CD4-positive, alpha-beta T cell (primary cell): Measurements from ENCODE around the gene TMPRSS6. TPM values are rescaled to one million over a fixed set of nuclear protein-coding genes. Genes with fewer than 3 reads are reported as not detected.

Experiments
- ATAC-seq: fragments of 200-7000 bp; cut with Tn5 transposase; one replicate; pipeline ENCODE4 v1.10.0; 2022; ENCODE audit warnings: mild to moderate bottlenecking; ENCODE audit not compliant: poor library complexity
- CTCF ChIA-PET: fragments of 350-600 bp; sonication (Branson Sonifier 250); formaldehyde crosslinking; loops from one replicate; lab custom pipeline; 2021; ENCODE audit warnings: antibody characterized with exemption, inconsistent platforms; lab: Charles Lee
- POLR2A ChIA-PET: fragments of 350-600 bp; sonication (Branson Sonifier 250); formaldehyde crosslinking; loops from one replicate; lab custom pipeline; 2021; ENCODE audit warnings: antibody characterized with exemption, inconsistent platforms; lab: Charles Lee
- DNase-seq, 14 experiments: peaks; one replicate each; pipeline ENCODE4 v3.0.0-alpha.2; 2013 to 2020; ENCODE audit warnings: mixed read lengths in 2 of 14
- H3K27ac ChIP-seq, 2 donors: one replicate each; pipeline versions ENCODE4 v1.5.1 to v1.7.0; 2013; ENCODE audit warnings: low read length in 2 of 2, low read depth in 1 of 2, mild to moderate bottlenecking in 1 of 2
- H3K27me3 ChIP-seq, 2 experiments: 1 replicate in 1 of 2; 2 replicates in 1 of 2; pipeline versions ENCODE4 v1.6.1 to v1.7.0; 2013; ENCODE audit warnings: low read length in 2 of 2, control low read depth in 1 of 2, mild to moderate bottlenecking in 1 of 2, moderate library complexity in 1 of 2; ENCODE audit not compliant: insufficient read depth in 2 of 2, control insufficient read depth in 1 of 2
- H3K36me3 ChIP-seq: one replicate; pipeline ENCODE4 v1.6.1; 2013; ENCODE audit warnings: low read length, control low read depth; ENCODE audit not compliant: insufficient read depth
- H3K4me1 ChIP-seq: one replicate; pipeline ENCODE4 v1.6.1; 2013; ENCODE audit warnings: low read length, control low read depth; ENCODE audit not compliant: insufficient read depth
- H3K4me3 ChIP-seq: one replicate; pipeline ENCODE4 v1.5.1; 2013; ENCODE audit warnings: mild to moderate bottlenecking, low read length, moderate library complexity
- H3K9me3 ChIP-seq, 2 experiments: 1 replicate in 1 of 2; 2 replicates in 1 of 2; pipeline versions ENCODE4 v1.6.1 to v1.7.0; 2013; ENCODE audit warnings: low read length in 2 of 2, mild to moderate bottlenecking in 2 of 2, control low read depth in 1 of 2, moderate library complexity in 1 of 2; ENCODE audit not compliant: control insufficient read depth in 1 of 2, insufficient read depth in 1 of 2
- H3K27ac Mint-ChIP-seq: one replicate; pipeline ENCODE4 v1.8.0; 2020; ENCODE audit warnings: mixed read lengths
- H3K27me3 Mint-ChIP-seq: one replicate; pipeline ENCODE4 v1.8.0; 2021; ENCODE audit warnings: mixed read lengths
- H3K36me3 Mint-ChIP-seq: one replicate; pipeline ENCODE4 v1.8.0; 2021; ENCODE audit warnings: low read depth, mixed read lengths
- H3K4me1 Mint-ChIP-seq: one replicate; pipeline ENCODE4 v1.8.0; 2021; ENCODE audit warnings: low read depth, mixed read lengths
- H3K4me3 Mint-ChIP-seq: one replicate; pipeline ENCODE4 v1.8.0; 2020; ENCODE audit warnings: mild to moderate bottlenecking, mixed read lengths
- H3K9me3 Mint-ChIP-seq: one replicate; pipeline ENCODE4 v1.8.0; 2020; ENCODE audit warnings: mixed read lengths
- CTCF ChIP-seq: fragments of 200-600 bp; IDR thresholded peaks from one replicate; pipeline ENCODE4 v1.8.0; 2022; ENCODE audit warnings: antibody characterized with exemption, mild to moderate bottlenecking
- intact Hi-C, 2 experiments: fragments of 100-400 bp; cut with DNase I in 1 of 2; cut with micrococcal nuclease in 1 of 2; formaldehyde crosslinking; loops; one replicate each; pipeline versions ENCODE4 v1.15.1 to v1.9.0; 2023 to 2025; cut with DNase I, micrococcal nuclease
- total RNA-seq, 174 experiments: library from RNA in 2 of 174; stranded (reverse) in 2 of 174; gene quantifications; one replicate each; pipeline ENCODE4 v1.2.3 and lab custom pipeline; 2021 to 2026

TMPRSS6 gene
- total RNA-seq, 2 experiments from 2014 or later, result 0.19 to 0.39 TPM

DNA sequence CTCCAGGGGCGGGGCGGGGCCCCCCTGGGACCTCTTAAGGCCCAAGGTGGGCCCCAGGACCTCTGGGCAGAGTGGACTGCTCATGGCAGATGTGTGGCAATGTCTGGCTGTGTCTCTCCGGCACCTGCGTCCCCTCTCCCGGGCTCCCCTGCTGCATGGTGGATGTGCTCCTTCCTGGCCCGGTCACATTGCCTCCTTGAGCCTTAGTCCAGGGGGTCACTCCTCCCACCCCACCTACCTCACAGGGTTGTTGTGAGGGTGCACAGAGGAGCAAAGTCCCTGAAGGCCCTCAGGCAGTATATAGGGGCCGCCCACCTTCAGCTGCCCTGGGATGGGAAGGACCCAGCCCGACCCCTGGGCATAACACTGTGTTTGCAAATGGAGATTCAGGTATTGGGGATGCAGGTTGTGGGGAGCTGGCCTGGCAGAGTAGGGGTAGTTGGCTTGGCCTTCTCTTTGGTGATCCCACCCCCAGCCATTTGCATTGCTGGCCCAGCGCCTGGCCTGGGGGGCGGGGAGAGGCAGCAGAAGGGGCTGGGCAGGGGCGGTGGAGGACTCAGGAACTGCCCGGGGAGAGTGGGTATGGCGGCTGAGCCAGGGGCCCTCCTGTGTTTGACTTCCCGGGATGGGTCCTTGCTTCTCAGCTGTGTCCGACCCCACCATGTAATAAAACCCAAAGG, 46.7 kb downstream of the TMPRSS6 start:
- Histone ChIP-seq H3K4me3 (no peak overlapping the region), H3K27me3 (peaks cover 0 to 2% of the 10 kb centered on the region in 2 experiments), H3K4me1 (peaks cover 21% of the 10 kb centered on the region), H3K36me3 (peaks cover 13% of the 10 kb centered on the region), H3K27ac (no peak overlapping the region), H3K9me3 (no peaks in the 10 kb centered on the region)
- ChIA-PET POLR2A (interaction anchor here (2.0 kb wide), 1 partner anchor 11 kb away, joined by 5 read pairs; the partner anchor contains the start of gene KCTD17), CTCF (no interaction called here)
- Mint-ChIP-seq H3K4me3 (no peak overlapping the region), H3K9me3 (no peaks in the 10 kb centered on the region), H3K27ac (no peak overlapping the region), H3K4me1 (peaks cover 6% of the 10 kb centered on the region), H3K36me3 (peaks cover 6% of the 10 kb centered on the region), H3K27me3 (peaks cover 4% of the 10 kb centered on the region)
- ATAC-seq, result no peak
- DNase-seq, result no peak
- TF ChIP-seq CTCF, result no peak
- intact Hi-C loops, result loop anchor here in 1 of 2 experiments (1.0 kb wide), 1 partner anchor 14 kb away; no protein-coding TSS in a partner anchor

- Mint-ChIP-seq H3K27ac (no peak overlapping the region), H3K9me3 (no peaks in the 10 kb centered on the region), H3K4me3 (no peak overlapping the region), H3K36me3 (peaks cover 12% of the 10 kb centered on the region), H3K4me1 (peaks cover 6% of the 10 kb centered on the region), H3K27me3 (no peaks in the 10 kb centered on the region)
- no peaks in the 10 kb centered on the region for H3K27me3 ChIP-seq
- peaks cover 19% of the 10 kb centered on the region for H3K36me3 ChIP-seq
- TF ChIP-seq CTCF, result no peak
- intact Hi-C loops, result no loop called here
- ChIA-PET POLR2A (no interaction called here), CTCF (no interaction called here)
- H3K4me1 ChIP-seq, result peaks cover 21% of the 10 kb centered on the region
- H3K9me3 ChIP-seq, result no peaks in the 10 kb centered on the region
- no peak overlapping the region for H3K4me3 ChIP-seq
- DNase-seq (no peak), ATAC-seq (no peak)
- no peak overlapping the region for H3K27ac ChIP-seq
Observed at GRCh38 chr22:37062376-37062675, 47.2 kb downstream of the TMPRSS6 start.

- no peak overlapping the region for H3K4me3 ChIP-seq
Observed at GRCh38 chr22:37061611-37062375, 47.7 kb downstream of the TMPRSS6 start.

More at GRCh38 chr22:37061611-37062375, 47.7 kb downstream of the TMPRSS6 start:
- ATAC-seq (no peak), DNase-seq (no peak)
- Histone ChIP-seq H3K27ac (no peak overlapping the region), H3K9me3 (no peaks in the 10 kb centered on the region), H3K36me3 (peaks cover 24% of the 10 kb centered on the region), H3K27me3 (no peaks in the 10 kb centered on the region), H3K4me1 (peaks cover 21% of the 10 kb centered on the region)
- Mint-ChIP-seq H3K4me3 (no peak overlapping the region), H3K9me3 (no peaks in the 10 kb centered on the region), H3K27me3 (no peaks in the 10 kb centered on the region), H3K36me3 (peaks cover 15% of the 10 kb centered on the region), H3K27ac (no peak overlapping the region), H3K4me1 (peaks cover 6% of the 10 kb centered on the region)
- ChIA-PET CTCF (interaction anchor here (1.2 kb wide), 1 partner anchor 198 kb away, joined by 3 read pairs; no protein-coding TSS in a partner anchor), POLR2A (no interaction called here)
- intact Hi-C loops, result no loop called here
- TF ChIP-seq CTCF, result no peak
